SH-SY5Y (cell line): ENCODE results near the gene ITPR1.
A peak's percentile ranks its signal among the peaks of the same experiment; 100 is the strongest.

Experiments used
- GATA2 ChIP-seq: IDR thresholded peaks from 2 replicates; pipeline ENCODE4 v1.6.1; 2011; ENCODE audit warnings: mild to moderate bottlenecking, low read depth, low read length
- GATA3 ChIP-seq: IDR thresholded peaks from 2 replicates; pipeline ENCODE4 v1.6.1; 2011; ENCODE audit warnings: low read depth, mild to moderate bottlenecking, low read length, moderate library complexity

Gene ITPR1

GRCh38 chr3:4529876-4530588 lies 36.9 kb downstream of the ITPR1 start:
- no peak for TF ChIP-seq GATA3
- no peak for TF ChIP-seq GATA2

- TF ChIP-seq GATA2 = no peak
- TF ChIP-seq GATA3 = no peak
Measured at GRCh38 chr3:4531478-4532025, 38.4 kb downstream of the ITPR1 start.

GRCh38 chr3:4532535-4533112 lies 39.5 kb downstream of the ITPR1 start:
- TF ChIP-seq GATA2 (no peak; the same call in 1 of the 2 replicates), GATA3 (no peak)

- TF ChIP-seq GATA3 = no peak
- peak; percentile 31; the same call in 1 of the 2 replicates for TF ChIP-seq GATA2
Measured at GRCh38 chr3:4533489-4534443, 40.6 kb downstream of the ITPR1 start.

- TF ChIP-seq GATA2 = no peak
- no peak for TF ChIP-seq GATA3
Measured at GRCh38 chr3:4534906-4535305, 41.8 kb downstream of the ITPR1 start.

GRCh38 chr3:4536260-4536659 lies 43.1 kb downstream of the ITPR1 start:
- TF ChIP-seq GATA3 (no peak), GATA2 (no peak)

GRCh38 chr3:4540267-4540666 lies 47.1 kb downstream of the ITPR1 start:
- TF ChIP-seq GATA2 = no peak
- TF ChIP-seq GATA3 = no peak

GRCh38 chr3:4543110-4543509 lies 50.0 kb downstream of the ITPR1 start:
- TF ChIP-seq GATA3 = no peak
- no peak for TF ChIP-seq GATA2

- TF ChIP-seq GATA3 (no peak), GATA2 (no peak)
Measured at GRCh38 chr3:4546346-4547178, 53.4 kb downstream of the ITPR1 start.

GRCh38 chr3:4547799-4548198 lies 54.7 kb downstream of the ITPR1 start:
- no peak for TF ChIP-seq GATA3
- TF ChIP-seq GATA2 = no peak

GRCh38 chr3:4548356-4548755 lies 55.2 kb downstream of the ITPR1 start:
- TF ChIP-seq GATA2 (no peak), GATA3 (no peak)

- no peak for TF ChIP-seq GATA3
- no peak for TF ChIP-seq GATA2
Measured at GRCh38 chr3:4548780-4549179, 55.6 kb downstream of the ITPR1 start.

GRCh38 chr3:4549896-4550295 lies 56.7 kb downstream of the ITPR1 start:
- TF ChIP-seq GATA2 (no peak), GATA3 (no peak)

- TF ChIP-seq GATA3 (no peak), GATA2 (peak; percentile 40; the same call in 1 of the 2 replicates)
Measured at GRCh38 chr3:4551051-4551711, 58.0 kb downstream of the ITPR1 start.
